Measurements from ENCODE around the gene FRMD4A.

FRMD4A gene

DNA sequence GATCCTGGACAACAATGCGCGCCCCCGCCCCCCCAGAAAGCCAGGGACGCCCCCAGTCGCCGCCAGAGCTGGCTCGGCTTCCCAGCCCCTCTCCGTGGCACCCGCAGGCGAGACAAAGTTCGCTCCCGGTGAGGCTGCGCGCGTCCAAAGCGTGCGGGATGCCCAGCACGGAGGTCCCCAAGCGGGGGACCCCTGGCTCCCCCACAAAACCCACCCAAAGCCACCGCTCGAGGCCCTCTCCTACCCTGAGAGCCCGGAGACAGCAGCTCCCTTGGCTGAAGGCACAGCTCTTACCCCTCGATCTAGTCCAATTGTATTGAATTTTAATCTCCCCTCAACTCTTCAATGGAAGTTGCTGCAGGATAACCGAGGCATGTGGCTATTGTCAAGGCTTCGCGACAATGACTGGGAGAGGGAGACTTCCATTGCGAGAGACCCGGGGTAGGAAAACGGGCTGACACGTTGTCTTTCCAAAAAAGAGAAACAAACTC lies 438.7 kb downstream of the FRMD4A start:
- TF ChIP-seq CREB1 (IDR thresholded peaks at IDR 0.05; ENCODE audit: low read depth) (no peak), CEBPB (IDR thresholded peaks at IDR 0.05) (no peak), EGR1 (IDR thresholded peaks at IDR 0.05) (no peak), TCF12 (IDR thresholded peaks at IDR 0.05; ENCODE audit: low read depth) (no peak), FOXM1 (IDR thresholded peaks at IDR 0.05; ENCODE audit: borderline replicate concordance, low read depth) (no peak), YY1 (IDR thresholded peaks at IDR 0.05; ENCODE audit: low read depth) (no peak), TAF1 (IDR thresholded peaks at IDR 0.05; ENCODE audit: low read depth) (no peak)
- TF ChIP-seq, protein P1, sequence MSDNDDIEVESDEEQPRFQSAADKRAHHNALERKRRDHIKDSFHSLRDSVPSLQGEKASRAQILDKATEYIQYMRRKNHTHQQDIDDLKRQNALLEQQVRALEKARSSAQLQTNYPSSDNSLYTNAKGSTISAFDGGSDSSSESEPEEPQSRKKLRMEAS (IDR thresholded peaks at IDR 0.05): no peak

- TF ChIP-seq EP300 (IDR thresholded peaks at IDR 0.05; ENCODE audit: borderline replicate concordance): no peak
- TF ChIP-seq TAF1 (IDR thresholded peaks at IDR 0.05; ENCODE audit: low read depth): no peak
- TF ChIP-seq TEAD4 (IDR thresholded peaks at IDR 0.05): no peak
- no peak for TF ChIP-seq FOXM1 (IDR thresholded peaks at IDR 0.05; ENCODE audit: borderline replicate concordance, low read depth)
- TF ChIP-seq CEBPB (IDR thresholded peaks at IDR 0.05): no peak
- TF ChIP-seq, protein P1 (IDR thresholded peaks at IDR 0.05): no peak
- TF ChIP-seq YY1 (IDR thresholded peaks at IDR 0.05; ENCODE audit: low read depth): no peak
- TF ChIP-seq, protein P2, sequence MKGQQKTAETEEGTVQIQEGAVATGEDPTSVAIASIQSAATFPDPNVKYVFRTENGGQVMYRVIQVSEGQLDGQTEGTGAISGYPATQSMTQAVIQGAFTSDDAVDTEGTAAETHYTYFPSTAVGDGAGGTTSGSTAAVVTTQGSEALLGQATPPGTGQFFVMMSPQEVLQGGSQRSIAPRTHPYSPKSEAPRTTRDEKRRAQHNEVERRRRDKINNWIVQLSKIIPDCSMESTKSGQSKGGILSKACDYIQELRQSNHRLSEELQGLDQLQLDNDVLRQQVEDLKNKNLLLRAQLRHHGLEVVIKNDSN (IDR thresholded peaks at IDR 0.05): no peak
- TF ChIP-seq EGR1 (IDR thresholded peaks at IDR 0.05): no peak
- no peak for TF ChIP-seq RAD21 (IDR thresholded peaks at IDR 0.05; ENCODE audit: low read depth)
- TF ChIP-seq ZBTB7A (IDR thresholded peaks at IDR 0.05; ENCODE audit: low read depth): no peak
- TF ChIP-seq, protein P3, sequence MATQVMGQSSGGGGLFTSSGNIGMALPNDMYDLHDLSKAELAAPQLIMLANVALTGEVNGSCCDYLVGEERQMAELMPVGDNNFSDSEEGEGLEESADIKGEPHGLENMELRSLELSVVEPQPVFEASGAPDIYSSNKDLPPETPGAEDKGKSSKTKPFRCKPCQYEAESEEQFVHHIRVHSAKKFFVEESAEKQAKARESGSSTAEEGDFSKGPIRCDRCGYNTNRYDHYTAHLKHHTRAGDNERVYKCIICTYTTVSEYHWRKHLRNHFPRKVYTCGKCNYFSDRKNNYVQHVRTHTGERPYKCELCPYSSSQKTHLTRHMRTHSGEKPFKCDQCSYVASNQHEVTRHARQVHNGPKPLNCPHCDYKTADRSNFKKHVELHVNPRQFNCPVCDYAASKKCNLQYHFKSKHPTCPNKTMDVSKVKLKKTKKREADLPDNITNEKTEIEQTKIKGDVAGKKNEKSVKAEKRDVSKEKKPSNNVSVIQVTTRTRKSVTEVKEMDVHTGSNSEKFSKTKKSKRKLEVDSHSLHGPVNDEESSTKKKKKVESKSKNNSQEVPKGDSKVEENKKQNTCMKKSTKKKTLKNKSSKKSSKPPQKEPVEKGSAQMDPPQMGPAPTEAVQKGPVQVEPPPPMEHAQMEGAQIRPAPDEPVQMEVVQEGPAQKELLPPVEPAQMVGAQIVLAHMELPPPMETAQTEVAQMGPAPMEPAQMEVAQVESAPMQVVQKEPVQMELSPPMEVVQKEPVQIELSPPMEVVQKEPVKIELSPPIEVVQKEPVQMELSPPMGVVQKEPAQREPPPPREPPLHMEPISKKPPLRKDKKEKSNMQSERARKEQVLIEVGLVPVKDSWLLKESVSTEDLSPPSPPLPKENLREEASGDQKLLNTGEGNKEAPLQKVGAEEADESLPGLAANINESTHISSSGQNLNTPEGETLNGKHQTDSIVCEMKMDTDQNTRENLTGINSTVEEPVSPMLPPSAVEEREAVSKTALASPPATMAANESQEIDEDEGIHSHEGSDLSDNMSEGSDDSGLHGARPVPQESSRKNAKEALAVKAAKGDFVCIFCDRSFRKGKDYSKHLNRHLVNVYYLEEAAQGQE (IDR thresholded peaks at IDR 0.05; ENCODE audit: low read depth): no peak
- TF ChIP-seq TCF12 (IDR thresholded peaks at IDR 0.05; ENCODE audit: low read depth): no peak
- no peak for TF ChIP-seq NFIC (IDR thresholded peaks at IDR 0.05)
- TF ChIP-seq CREB1 (IDR thresholded peaks at IDR 0.05; ENCODE audit: low read depth): no peak
Observed at GRCh38 chr10:13891128-13892000, 439.4 kb downstream of the FRMD4A start.

DNA sequence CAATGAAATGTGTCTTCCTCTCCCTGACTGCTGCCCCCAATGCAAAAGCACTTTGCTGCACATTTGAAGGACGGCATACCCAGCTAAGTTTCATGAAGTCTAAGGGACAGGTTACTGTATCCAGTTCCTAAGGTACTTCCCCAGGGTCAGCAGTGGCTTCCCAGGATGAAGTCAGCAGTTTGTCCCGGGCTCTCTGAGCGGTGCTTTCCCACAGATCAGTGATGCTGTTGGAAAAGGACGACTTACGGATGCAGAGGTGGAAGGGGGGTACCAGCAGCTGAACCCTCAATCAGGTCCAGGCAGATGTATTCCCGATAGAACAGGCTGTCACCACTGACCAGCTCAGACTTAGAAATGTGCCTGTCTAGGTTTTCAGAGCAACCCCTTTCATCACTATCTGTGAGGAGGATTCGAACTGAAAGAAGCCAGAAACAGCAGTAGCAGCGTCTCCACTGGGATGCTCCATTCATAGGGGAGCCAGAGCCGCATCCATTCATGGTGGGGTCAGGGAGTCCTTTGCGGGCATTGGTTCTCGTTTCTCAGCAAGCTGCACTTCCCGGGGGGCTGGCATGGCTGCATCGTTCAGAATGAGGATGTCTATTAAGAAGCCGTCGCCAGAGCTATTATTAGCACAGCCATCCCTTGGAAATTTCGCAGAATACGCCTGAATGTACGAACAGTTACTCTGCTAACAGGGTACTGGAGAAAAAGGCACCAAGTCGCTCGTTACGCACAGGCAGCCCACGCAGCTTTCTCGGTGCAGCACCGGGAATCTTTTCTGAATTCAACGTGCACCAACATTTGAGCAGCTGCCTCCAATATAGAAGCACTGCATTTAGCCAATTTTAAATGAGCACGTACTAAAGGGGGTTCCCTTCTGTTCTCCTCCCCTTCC lies 440.2 kb downstream of the FRMD4A start:
- no peak for TF ChIP-seq TEAD4 (IDR thresholded peaks at IDR 0.05)
- TF ChIP-seq TCF12 (IDR thresholded peaks at IDR 0.05; ENCODE audit: low read depth): no peak
- TF ChIP-seq RAD21 (IDR thresholded peaks at IDR 0.05; ENCODE audit: low read depth): no peak
- TF ChIP-seq ZBTB7A (IDR thresholded peaks at IDR 0.05; ENCODE audit: low read depth): no peak
- TF ChIP-seq, protein P2 (IDR thresholded peaks at IDR 0.05): no peak
- no peak for TF ChIP-seq EP300 (IDR thresholded peaks at IDR 0.05; ENCODE audit: borderline replicate concordance)
- no peak for TF ChIP-seq CREB1 (IDR thresholded peaks at IDR 0.05; ENCODE audit: low read depth)
- TF ChIP-seq, protein P1 (IDR thresholded peaks at IDR 0.05): no peak
- no peak for TF ChIP-seq YY1 (IDR thresholded peaks at IDR 0.05; ENCODE audit: low read depth)
- TF ChIP-seq NFIC (IDR thresholded peaks at IDR 0.05): no peak
- no peak for TF ChIP-seq TAF1 (IDR thresholded peaks at IDR 0.05; ENCODE audit: low read depth)
- TF ChIP-seq EGR1 (IDR thresholded peaks at IDR 0.05): no peak

DNA sequence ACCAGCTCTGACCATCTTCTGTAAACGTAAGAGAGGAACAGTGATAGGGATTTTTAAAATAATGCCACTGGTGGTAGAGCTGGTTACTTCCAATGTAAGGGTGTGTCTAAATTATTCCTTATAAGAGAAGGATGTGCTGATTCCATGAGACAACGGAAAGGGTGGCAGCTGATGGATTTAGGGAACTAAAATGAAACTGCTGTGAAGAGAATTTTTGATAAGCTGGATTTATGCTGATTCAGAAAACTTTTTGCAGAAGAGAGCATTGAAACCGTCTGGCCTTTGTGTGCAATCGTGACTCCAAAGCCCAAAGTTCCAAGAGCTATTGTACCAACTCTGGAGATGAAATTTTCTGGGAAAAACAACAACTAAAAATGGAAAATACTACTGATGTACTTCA lies 443.0 kb downstream of the FRMD4A start:
- TF ChIP-seq NFIC (IDR thresholded peaks at IDR 0.05): no peak

DNA sequence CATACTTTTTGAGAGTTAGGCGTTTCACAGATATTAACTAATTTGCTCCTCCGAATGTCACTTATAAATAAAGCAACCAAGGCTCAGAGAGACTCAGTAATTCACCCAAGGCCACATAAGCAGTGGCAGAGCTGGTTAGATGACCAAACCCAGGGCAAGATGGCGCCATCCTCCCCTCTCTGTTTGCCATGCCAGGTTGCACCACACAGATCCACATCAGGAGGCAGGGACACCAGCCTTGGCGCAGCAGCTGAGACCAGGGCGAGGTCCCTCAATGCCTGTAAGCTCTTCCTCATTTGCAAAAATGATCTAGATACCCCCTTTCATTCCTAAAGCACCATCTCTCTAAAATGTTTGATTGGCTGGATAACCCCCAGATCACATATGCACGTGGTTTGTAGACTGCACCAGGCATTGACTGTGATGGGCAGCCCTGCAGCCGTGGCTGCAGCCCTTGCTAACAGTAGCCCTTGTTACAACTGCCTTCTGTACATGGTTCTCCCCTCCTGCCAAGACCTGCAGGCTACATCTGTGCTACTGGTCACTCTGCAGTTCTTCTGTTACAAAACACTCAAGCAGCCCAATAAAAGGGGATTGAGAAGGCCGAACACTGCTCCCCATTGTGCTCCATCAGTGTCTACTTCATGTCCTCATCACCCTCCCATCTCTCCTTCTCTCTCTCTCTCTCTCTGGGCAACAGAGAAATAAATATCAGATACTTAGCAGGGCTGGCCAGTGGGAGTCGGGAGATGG lies 445.3 kb downstream of the FRMD4A start:
- TF ChIP-seq TCF12 (IDR thresholded peaks at IDR 0.05; ENCODE audit: low read depth): no peak
- TF ChIP-seq EGR1 (IDR thresholded peaks at IDR 0.05): no peak
- no peak for TF ChIP-seq CREB1 (IDR thresholded peaks at IDR 0.05; ENCODE audit: low read depth)
- TF ChIP-seq, protein P2 (IDR thresholded peaks at IDR 0.05): no peak
- TF ChIP-seq EP300 (IDR thresholded peaks at IDR 0.05; ENCODE audit: borderline replicate concordance): no peak
- TF ChIP-seq, protein P1 (IDR thresholded peaks at IDR 0.05): no peak
- no peak for TF ChIP-seq CEBPB (IDR thresholded peaks at IDR 0.05)
- TF ChIP-seq NFIC (IDR thresholded peaks at IDR 0.05): no peak
- TF ChIP-seq FOXM1 (IDR thresholded peaks at IDR 0.05; ENCODE audit: borderline replicate concordance, low read depth): no peak
- TF ChIP-seq TEAD4 (IDR thresholded peaks at IDR 0.05): no peak
- TF ChIP-seq ZBTB7A (IDR thresholded peaks at IDR 0.05; ENCODE audit: low read depth): no peak
- no peak for TF ChIP-seq RAD21 (IDR thresholded peaks at IDR 0.05; ENCODE audit: low read depth)
- no peak for TF ChIP-seq TAF1 (IDR thresholded peaks at IDR 0.05; ENCODE audit: low read depth)
- no peak for TF ChIP-seq YY1 (IDR thresholded peaks at IDR 0.05; ENCODE audit: low read depth)
- TF ChIP-seq, protein P3 (IDR thresholded peaks at IDR 0.05; ENCODE audit: low read depth): no peak

All from Ishikawa (cell line).